Panc1 (cell line): ENCODE data around the gene GOLGA6D.

Source experiments
- POLR2AphosphoS5 ChIP-seq: IDR thresholded peaks from 2 replicates; pipeline ENCODE4 v1.6.1; 2012; ENCODE audit warnings: mild to moderate bottlenecking, low read depth, low read length, moderate library complexity
- SIN3A ChIP-seq: IDR thresholded peaks from 2 replicates; pipeline ENCODE4 v1.6.1; 2012; ENCODE audit warnings: low read depth, mild to moderate bottlenecking, low read length, moderate library complexity, borderline replicate concordance; ENCODE audit not compliant: insufficient read depth
- TF ChIP-seq, protein P1 (sequence below): fragments of 450-650 bp; IDR thresholded peaks from 2 replicates; pipeline ENCODE4 v1.5.1; 2017; ENCODE audit warnings: mild to moderate bottlenecking
- TF ChIP-seq, protein P2 (sequence below), 2 experiments: IDR thresholded peaks; 2 replicates each; pipeline ENCODE4 v1.6.1; 2011 to 2012; ENCODE audit warnings: low read depth in 2 of 2, control low read depth in 1 of 2, low read length in 1 of 2, mild to moderate bottlenecking in 1 of 2, moderate library complexity in 1 of 2; ENCODE audit not compliant: insufficient read depth in 1 of 2

DNA sequence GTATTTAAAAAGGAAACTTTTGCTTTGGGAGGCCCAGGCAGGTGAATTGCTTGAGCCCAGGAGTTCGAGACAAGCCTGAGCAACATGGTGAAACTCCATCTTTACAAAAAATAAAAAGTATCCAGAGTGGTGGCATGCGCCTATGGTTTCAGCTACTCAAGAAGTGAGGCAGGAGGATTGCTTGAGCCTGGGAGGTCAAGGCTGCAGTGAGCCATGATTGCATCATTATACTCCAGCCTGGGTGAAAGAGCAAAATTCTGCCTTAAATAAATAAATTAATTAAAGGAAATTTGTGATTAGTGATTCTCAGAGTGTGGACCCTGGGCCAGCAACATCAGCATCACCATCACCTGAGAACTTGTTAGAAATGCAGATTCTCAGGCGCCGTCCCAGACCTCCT lies 43.3 kb downstream of the GOLGA6D start:
- TF ChIP-seq, protein P1, sequence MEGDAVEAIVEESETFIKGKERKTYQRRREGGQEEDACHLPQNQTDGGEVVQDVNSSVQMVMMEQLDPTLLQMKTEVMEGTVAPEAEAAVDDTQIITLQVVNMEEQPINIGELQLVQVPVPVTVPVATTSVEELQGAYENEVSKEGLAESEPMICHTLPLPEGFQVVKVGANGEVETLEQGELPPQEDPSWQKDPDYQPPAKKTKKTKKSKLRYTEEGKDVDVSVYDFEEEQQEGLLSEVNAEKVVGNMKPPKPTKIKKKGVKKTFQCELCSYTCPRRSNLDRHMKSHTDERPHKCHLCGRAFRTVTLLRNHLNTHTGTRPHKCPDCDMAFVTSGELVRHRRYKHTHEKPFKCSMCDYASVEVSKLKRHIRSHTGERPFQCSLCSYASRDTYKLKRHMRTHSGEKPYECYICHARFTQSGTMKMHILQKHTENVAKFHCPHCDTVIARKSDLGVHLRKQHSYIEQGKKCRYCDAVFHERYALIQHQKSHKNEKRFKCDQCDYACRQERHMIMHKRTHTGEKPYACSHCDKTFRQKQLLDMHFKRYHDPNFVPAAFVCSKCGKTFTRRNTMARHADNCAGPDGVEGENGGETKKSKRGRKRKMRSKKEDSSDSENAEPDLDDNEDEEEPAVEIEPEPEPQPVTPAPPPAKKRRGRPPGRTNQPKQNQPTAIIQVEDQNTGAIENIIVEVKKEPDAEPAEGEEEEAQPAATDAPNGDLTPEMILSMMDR, result no peak
- TF ChIP-seq POLR2AphosphoS5 (no peak), SIN3A (no peak)
- TF ChIP-seq, protein P2, sequence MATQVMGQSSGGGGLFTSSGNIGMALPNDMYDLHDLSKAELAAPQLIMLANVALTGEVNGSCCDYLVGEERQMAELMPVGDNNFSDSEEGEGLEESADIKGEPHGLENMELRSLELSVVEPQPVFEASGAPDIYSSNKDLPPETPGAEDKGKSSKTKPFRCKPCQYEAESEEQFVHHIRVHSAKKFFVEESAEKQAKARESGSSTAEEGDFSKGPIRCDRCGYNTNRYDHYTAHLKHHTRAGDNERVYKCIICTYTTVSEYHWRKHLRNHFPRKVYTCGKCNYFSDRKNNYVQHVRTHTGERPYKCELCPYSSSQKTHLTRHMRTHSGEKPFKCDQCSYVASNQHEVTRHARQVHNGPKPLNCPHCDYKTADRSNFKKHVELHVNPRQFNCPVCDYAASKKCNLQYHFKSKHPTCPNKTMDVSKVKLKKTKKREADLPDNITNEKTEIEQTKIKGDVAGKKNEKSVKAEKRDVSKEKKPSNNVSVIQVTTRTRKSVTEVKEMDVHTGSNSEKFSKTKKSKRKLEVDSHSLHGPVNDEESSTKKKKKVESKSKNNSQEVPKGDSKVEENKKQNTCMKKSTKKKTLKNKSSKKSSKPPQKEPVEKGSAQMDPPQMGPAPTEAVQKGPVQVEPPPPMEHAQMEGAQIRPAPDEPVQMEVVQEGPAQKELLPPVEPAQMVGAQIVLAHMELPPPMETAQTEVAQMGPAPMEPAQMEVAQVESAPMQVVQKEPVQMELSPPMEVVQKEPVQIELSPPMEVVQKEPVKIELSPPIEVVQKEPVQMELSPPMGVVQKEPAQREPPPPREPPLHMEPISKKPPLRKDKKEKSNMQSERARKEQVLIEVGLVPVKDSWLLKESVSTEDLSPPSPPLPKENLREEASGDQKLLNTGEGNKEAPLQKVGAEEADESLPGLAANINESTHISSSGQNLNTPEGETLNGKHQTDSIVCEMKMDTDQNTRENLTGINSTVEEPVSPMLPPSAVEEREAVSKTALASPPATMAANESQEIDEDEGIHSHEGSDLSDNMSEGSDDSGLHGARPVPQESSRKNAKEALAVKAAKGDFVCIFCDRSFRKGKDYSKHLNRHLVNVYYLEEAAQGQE (IDR thresholded peaks at IDR 0.05; ENCODE audit: insufficient read depth in 1 of 2, low read depth in 2 of 2, low read length in 1 of 2), result no peak
